Epithelial cell of esophagus (primary cell): ENCODE results near the gene SKP1.
"Not testable (repeated sequence)": the region's sequence is repeated elsewhere in the genome, so short reads cannot be mapped to it uniquely, and the experiment has no call there.

Source experiments
- DNase-seq: peaks from one replicate; pipeline ENCODE4 v3.0.0; 2010; ENCODE audit warnings: low read depth
- H3K4me3 ChIP-seq: 2 replicates; pipeline ENCODE4 v1.5.1; 2011; ENCODE audit warnings: mild to moderate bottlenecking, low read length, control low read depth
- TF ChIP-seq, protein P1 (sequence below): IDR thresholded peaks from 2 replicates; pipeline ENCODE4 v1.5.1; 2011; ENCODE audit warnings: low read depth, mild to moderate bottlenecking, low read length, control low read depth, inconsistent platforms; ENCODE audit not compliant: insufficient read depth; ENCODE audit errors: missing control alignments

Gene SKP1

DNA sequence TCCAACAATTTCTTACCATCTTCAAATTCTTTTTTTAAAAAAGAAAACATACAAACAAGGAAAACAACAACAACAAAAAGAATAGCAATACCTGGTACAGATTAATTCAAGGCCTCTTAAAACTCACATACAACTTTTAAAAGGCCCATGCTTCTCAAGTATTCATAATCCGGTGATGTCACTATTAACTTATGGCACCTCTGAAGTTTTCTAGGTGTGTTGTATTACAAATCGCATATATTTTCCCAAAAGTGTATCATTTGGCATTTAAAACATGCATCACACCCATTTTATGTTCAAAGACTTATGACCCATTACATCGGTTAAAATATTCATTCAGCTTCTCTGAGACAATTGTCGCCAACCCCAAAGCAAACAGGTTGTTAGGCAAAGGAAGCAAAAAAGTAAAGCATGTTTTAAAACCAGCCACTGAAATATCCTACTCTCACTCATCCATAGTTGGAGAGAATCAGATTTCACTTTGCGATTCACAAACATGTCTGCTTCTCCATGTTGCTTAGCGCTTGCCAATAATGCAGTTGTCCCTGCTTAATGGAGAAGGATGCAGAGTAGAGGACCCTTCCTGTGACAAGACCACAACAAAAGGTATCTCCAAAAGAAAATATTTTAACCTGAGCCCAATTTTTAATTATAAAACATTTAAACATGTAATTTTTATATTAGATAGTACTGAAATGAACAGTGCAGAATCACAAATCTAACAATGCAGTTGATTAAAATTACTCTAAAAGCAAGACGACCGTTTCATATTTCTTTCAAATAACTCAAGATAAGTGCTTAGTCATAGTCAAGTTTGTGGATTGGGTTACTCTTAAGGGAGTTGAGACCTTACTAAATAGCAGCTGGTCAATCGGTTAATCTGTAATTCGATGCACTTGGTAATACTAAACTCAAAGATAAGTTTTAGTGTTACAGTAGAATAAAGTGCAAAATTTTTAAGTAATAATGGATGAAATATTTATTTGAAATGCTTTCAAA lies 1.6 kb downstream of the SKP1 start:
- DNase-seq, result peak; percentile 36
- TF ChIP-seq, protein P1, sequence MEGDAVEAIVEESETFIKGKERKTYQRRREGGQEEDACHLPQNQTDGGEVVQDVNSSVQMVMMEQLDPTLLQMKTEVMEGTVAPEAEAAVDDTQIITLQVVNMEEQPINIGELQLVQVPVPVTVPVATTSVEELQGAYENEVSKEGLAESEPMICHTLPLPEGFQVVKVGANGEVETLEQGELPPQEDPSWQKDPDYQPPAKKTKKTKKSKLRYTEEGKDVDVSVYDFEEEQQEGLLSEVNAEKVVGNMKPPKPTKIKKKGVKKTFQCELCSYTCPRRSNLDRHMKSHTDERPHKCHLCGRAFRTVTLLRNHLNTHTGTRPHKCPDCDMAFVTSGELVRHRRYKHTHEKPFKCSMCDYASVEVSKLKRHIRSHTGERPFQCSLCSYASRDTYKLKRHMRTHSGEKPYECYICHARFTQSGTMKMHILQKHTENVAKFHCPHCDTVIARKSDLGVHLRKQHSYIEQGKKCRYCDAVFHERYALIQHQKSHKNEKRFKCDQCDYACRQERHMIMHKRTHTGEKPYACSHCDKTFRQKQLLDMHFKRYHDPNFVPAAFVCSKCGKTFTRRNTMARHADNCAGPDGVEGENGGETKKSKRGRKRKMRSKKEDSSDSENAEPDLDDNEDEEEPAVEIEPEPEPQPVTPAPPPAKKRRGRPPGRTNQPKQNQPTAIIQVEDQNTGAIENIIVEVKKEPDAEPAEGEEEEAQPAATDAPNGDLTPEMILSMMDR, result no peak
- H3K4me3 ChIP-seq, result peak overlapping the region; percentile 84

DNA sequence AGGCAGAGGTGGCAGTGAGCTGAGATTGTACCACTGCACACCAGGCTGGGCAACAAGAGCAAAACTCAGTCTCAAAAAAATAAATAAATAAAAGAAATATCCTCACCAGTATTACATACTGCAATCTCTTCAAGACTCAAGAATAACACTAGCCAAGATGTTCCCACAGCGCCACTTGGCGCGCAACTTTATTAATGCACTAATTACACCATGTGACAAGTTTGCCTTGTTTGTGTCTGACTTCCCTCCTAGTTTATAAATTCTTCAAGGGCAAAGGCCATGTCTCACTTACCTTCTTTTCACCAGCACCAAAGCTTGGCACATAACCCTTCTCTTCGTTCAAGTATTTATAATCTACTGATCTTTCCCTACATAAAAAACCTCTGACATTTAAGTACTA lies 4.8 kb downstream of the SKP1 start:
- no peak overlapping the region for H3K4me3 ChIP-seq
- DNase-seq, result no peak
- TF ChIP-seq, protein P1, result no peak

DNA sequence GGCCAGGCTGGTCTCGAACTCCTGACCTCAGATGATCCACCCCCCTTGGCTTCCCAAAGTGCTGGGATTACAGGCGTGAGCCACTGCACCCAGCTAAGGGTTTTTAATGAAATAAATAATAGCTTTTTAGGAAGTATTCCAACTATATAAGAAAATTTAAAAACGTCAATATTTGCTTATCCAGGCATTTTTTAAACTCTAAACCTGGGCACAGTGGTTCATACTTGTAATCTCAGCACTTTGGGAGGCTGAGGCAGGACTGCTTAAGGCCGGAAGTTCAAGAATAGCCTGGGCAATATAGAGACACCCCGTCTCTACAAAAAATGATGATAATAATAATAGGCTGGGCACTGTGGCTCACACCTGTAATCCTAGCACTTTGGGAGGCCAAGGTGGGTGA lies 14.2 kb downstream of the SKP1 start:
- no peak for DNase-seq
- H3K4me3 ChIP-seq, result no peak overlapping the region
- TF ChIP-seq, protein P1, result no peak

DNA sequence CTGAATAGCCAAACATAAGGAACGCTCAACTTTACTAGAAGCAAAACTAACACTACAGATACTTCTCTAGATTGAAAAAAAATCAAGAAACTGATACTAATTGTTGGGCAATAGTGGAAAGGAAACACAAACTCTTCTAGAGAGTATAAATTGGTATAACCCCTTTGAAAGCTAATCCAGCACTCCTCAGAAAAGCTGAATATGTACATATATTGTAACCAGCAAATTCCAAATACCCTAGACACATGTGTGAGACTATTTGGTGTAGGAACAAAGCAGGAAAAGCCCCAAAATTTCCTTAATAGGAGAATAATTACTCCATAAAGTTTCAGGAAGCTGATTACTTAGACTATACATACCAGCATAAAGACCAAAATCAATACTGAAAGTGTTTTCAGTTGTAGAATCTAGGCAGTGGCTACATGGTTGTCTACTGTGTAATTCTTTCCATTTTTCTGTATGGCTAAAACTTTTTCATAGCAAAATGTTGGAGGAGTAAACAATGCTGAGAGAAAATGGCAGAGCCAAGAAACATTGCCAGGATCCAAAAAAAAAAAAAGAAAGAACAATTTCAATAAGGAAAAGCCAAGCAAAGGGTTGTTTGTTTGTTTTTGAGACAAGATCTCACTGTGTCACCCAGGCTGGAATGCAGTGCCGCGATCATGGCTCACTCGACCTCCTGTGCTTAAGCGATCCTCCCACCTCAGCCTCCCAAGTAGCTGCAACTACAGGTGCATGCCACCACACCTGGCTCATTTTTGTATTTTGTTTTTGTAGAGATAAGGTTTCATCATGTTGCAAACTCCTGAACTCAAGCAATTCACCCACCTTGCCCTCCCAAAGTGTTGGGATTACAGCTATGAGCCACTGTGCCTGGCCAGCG lies 15.0 kb downstream of the SKP1 start:
- TF ChIP-seq, protein P1, result no peak
- H3K4me3 ChIP-seq, result no peak overlapping the region
- DNase-seq, result no peak

DNA sequence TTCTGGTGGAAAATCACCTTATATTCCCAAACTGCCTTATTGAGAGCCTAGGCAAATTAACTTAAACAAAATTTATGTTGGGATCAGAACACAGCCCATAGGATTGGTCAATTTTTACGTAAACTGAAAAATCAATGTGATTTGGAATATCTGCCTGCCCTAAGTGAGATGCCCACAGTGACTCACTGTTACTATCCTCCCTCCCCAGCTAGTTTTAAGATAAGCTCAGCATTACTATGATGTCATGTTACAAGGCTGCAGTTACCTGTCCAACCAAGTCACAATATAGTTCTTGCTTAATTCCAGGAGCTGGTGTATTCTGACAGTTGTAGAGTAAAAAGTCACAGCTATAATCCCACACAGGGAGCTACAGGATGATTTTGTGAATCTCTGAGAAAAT lies 23.1 kb downstream of the SKP1 start:
- peak; percentile 76 for DNase-seq
- H3K4me3 ChIP-seq, result no peak overlapping the region
- TF ChIP-seq, protein P1, result no peak

DNA sequence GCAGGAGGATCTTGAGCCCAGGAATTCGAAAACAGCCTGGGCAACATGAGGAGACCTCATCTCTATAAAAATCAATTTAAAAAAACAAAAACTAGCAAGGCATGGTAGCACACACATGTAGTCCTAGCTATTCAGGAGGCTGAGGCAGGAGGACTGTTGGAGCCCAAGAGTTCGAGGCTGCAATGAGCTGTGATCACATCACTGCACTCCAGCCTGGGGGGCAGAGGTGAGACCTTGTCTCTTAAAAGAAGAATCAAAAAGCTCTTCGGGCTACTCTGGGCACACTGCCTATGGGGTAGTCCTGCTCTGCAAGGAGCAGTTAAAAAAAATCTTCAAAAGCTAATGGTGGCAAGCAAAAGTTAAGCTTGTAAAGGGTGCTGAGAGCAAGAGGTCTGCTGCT lies 23.5 kb downstream of the SKP1 start:
- DNase-seq, result no peak
- no peak overlapping the region for H3K4me3 ChIP-seq

DNA sequence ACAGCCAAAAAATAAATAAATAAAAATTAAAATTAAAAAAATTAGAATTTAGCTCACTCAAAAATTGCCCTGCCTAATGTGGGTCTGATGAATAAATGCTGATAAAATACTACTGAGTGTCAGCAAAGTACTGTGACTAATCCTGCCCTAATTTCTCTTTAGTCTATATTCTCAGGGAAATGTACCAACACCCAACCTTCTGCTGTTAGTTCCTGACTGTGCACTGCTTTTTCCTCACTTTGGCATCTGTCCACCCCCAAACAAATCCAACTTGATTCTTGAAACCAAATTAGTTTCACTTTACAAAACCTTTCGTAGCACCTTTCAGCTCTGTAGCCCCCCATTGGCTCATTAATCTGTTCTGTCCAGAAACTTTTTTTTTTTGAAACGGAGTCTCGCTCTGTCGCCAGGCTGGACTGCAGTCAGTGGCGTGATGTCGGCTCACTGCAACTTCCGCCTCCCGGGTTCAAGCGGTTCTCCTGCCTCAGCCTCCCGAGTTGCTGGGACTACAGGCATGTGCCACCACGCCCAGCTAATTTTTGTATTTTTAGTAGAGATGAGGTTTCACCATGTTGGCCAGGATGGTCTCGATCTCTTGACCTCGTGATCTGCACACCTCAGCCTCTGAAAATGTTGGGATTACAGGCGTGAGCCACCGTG lies 24.4 kb downstream of the SKP1 start:
- not testable (repeated sequence) for H3K4me3 ChIP-seq, DNase-seq

More for the DNA sequence above, 23.5 kb downstream of the SKP1 start:
- TF ChIP-seq, protein P1, result no peak
